ENCODE measurements around the gene ACO1.

ACO1 gene

DNA sequence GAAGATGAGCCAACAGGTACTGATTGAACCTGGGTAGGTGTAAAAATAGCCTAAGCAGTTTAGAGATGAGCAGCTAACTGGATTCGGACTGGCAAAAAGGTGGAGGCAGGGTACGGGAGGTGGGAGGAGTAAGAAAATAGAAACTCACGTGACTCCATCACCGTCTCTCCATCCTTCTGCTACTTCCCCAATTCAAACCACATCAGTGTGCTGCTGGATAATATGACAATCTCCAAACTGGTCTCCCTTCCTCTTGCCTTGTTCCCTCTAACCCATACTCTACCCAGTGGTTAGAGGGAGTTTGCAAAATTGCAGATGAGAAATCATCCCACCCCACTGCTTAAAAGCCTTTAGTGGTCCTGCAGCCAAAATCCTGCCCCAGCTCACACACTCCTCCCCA, 98.9 kb downstream of the ACO1 start:
- no peak for DNase-seq (ENCODE audit: extremely low spot score)
- TF ChIP-seq LEF1 (IDR thresholded peaks at IDR 0.05; ENCODE audit: borderline replicate concordance) = no peak
- no peak for TF ChIP-seq ZNF384 (IDR thresholded peaks at IDR 0.05)
- TF ChIP-seq HDGF (IDR thresholded peaks at IDR 0.05; ENCODE audit: borderline replicate concordance) = no peak
- POLR2A ChIA-PET = no interaction called here
- CTCF ChIA-PET = no interaction called here

DNA sequence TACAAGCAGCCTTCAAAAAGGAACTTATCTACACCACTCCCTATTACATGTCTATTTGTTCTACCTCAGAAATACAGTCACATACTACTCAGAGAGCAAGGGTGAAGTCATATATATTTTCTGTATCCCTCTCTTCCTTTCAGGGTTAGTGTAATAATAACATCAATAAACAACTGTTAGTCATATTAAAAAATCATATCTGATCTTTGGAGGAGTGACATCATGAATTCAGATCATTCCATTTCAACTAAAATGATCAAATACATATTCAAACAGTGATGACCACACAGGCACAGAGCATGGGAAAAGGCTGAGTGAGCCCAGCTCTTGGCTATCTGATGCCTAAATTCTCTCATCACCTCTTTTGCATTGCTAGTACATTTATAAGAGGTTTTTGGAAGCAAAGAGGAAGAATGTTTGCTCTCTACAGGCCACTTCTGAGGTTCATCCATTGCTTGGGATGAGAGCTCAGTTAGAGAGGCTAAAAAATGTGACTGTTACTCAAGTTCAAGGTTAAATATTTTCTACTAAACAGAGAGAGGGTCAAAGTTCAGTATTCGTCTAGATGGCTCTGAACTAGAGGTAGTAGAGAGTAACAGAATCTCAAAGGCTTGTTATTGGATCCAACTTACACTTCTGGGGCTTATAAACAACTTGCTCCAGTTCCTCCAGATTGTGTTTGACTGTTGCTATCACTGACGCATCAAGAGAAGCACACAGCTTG, 102.6 kb downstream of the ACO1 start:
- ChIA-PET CTCF (no interaction called here), POLR2A (no interaction called here)
- DNase-seq (ENCODE audit: extremely low spot score) = no peak
- TF ChIP-seq SUZ12 (IDR thresholded peaks at IDR 0.05) (no peak), HDGF (IDR thresholded peaks at IDR 0.05; ENCODE audit: borderline replicate concordance) (no peak), LEF1 (IDR thresholded peaks at IDR 0.05; ENCODE audit: borderline replicate concordance) (no peak), SP1 (IDR thresholded peaks at IDR 0.05) (no peak), BHLHE40 (IDR thresholded peaks at IDR 0.05; ENCODE audit: borderline replicate concordance) (no peak), FOXA1 (IDR thresholded peaks at IDR 0.05) (no peak), ELF4 (IDR thresholded peaks at IDR 0.05) (no peak), ZNF384 (IDR thresholded peaks at IDR 0.05) (no peak), NFRKB (IDR thresholded peaks at IDR 0.05) (no peak), L3MBTL2 (conservative IDR thresholded peaks at IDR 0.05) (no peak), TARDBP (IDR thresholded peaks at IDR 0.05) (no peak), FOXM1 (IDR thresholded peaks at IDR 0.05; ENCODE audit: borderline replicate concordance) (no peak), FOXK2 (IDR thresholded peaks at IDR 0.05) (no peak), ARNT (IDR thresholded peaks at IDR 0.05) (no peak)
- TF ChIP-seq, protein P1, sequence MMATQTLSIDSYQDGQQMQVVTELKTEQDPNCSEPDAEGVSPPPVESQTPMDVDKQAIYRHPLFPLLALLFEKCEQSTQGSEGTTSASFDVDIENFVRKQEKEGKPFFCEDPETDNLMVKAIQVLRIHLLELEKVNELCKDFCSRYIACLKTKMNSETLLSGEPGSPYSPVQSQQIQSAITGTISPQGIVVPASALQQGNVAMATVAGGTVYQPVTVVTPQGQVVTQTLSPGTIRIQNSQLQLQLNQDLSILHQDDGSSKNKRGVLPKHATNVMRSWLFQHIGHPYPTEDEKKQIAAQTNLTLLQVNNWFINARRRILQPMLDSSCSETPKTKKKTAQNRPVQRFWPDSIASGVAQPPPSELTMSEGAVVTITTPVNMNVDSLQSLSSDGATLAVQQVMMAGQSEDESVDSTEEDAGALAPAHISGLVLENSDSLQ (IDR thresholded peaks at IDR 0.05) = no peak

DNA sequence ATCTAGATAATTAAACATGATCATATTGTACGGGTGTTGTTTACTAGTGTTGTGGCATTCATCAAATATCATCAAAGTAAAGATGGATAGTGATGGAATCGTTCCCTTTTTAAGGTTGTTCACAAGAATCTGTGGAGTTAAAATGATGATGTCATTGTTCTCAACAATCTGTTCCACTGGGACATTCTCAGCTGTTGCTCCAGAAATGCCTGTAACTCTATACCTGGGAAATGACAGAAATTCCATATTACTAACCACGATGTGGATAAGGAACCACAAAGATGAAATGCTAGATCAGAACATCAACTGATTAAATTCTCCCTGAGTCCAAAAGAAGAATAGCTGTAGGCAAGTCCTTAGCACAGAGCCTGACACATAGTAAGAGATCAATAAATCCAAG, 103.5 kb downstream of the ACO1 start:
- ChIA-PET CTCF (no interaction called here), POLR2A (no interaction called here)
- TF ChIP-seq FOXA1 (IDR thresholded peaks at IDR 0.05) (no peak), ELF4 (IDR thresholded peaks at IDR 0.05) (no peak), LEF1 (IDR thresholded peaks at IDR 0.05; ENCODE audit: borderline replicate concordance) (no peak), BHLHE40 (IDR thresholded peaks at IDR 0.05; ENCODE audit: borderline replicate concordance) (no peak)
- DNase-seq (ENCODE audit: extremely low spot score) = no peak

DNA sequence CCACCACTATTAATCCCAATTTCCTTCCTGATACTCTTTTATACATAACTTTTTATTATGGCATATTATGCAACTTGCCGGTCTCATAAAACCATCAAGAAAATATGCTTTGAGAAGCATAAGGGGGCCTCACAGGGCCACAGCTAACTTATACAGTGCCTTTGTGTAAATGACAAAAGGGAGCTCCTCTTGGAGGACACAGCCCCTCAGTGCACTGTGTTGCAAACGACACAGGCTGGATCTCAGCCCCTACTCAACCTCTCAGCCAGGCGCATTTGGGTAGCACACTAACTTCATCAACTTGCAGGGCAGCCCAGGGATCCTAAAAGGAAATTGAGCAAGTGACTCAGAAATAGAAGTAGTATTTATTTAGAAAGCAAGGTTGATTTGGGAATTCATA, 106.2 kb downstream of the ACO1 start:
- no peak for DNase-seq (ENCODE audit: extremely low spot score)
- TF ChIP-seq CTBP1 (IDR thresholded peaks at IDR 0.05; ENCODE audit: borderline replicate concordance) (no peak), ARNT (IDR thresholded peaks at IDR 0.05) (no peak), ZNF384 (IDR thresholded peaks at IDR 0.05) (no peak), L3MBTL2 (conservative IDR thresholded peaks at IDR 0.05) (no peak), SUZ12 (IDR thresholded peaks at IDR 0.05) (no peak), BHLHE40 (IDR thresholded peaks at IDR 0.05; ENCODE audit: borderline replicate concordance) (no peak), FOXA1 (IDR thresholded peaks at IDR 0.05) (no peak), ELF4 (IDR thresholded peaks at IDR 0.05) (no peak), HDGF (IDR thresholded peaks at IDR 0.05; ENCODE audit: borderline replicate concordance) (no peak), FOXM1 (IDR thresholded peaks at IDR 0.05; ENCODE audit: borderline replicate concordance) (no peak), NFRKB (IDR thresholded peaks at IDR 0.05) (no peak)
- ChIA-PET CTCF (no interaction called here), POLR2A (no interaction called here)

DNA sequence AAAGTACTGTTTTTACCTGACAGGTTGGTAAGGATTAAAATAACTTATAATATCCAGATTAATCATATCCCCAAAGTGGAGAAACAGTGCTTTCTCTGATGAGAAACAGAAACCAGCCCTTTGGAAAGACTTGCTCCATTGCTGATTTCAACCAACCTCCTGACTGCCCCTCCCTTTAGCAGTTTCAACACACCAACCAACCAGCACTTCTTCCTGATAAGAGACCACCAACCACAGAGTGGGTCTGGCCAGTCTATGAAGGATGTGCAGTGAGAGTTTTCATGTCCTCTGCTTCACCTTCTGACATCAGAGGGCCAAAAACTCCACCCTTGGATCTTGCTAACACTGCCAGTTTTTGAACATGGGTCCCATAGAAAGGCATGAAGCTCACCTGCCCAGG, 113.5 kb downstream of the ACO1 start:
- CTCF ChIA-PET = no interaction called here
- POLR2A ChIA-PET = no interaction called here
- no peak for DNase-seq (ENCODE audit: extremely low spot score)
- no peak for TF ChIP-seq ZNF384 (IDR thresholded peaks at IDR 0.05)
- TF ChIP-seq SP1 (IDR thresholded peaks at IDR 0.05) = no peak

DNA sequence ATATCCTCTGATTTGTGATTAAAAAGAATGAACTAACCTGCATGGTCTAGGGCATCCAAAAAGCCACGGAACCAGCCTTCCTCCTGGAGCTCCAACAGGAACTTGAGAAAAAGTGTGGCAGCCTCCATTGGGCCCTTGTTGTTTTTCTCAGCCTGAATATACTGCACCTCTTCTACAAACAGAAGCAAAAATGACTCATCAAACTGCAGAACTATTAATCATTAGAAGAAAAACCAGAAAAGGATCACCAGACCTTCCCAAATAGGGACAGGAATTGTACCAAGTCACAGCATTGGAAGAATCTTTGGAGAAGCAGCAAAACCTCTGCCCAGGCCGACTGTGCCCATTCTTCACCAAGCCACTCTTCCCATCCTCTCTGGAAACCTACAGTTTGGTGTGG, 116.3 kb downstream of the ACO1 start:
- ChIA-PET POLR2A (no interaction called here), CTCF (no interaction called here)
- TF ChIP-seq BHLHE40 (IDR thresholded peaks at IDR 0.05; ENCODE audit: borderline replicate concordance) (no peak), FOXK2 (IDR thresholded peaks at IDR 0.05) (no peak)
- DNase-seq (ENCODE audit: extremely low spot score) = no peak

DNA sequence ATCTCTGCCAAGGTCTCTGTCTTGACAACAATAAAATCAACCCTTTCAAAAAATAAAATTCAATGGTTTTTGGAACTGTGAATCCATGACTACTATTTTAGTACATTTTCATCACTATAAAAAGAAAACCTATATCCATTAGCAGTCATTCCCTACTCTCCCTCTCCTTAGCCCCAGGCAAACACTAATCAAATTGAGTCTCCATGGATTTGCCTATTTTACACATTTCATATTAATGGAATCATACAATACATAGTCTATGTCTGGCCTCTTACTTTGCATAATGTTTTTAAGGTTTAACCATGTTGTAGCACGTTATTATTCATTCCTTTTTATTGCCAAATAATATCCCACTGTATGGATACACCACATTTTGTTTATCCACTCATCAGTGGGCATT, 117.4 kb downstream of the ACO1 start:
- ChIA-PET POLR2A (no interaction called here), CTCF (no interaction called here)
- TF ChIP-seq NFRKB (IDR thresholded peaks at IDR 0.05) = no peak
- TF ChIP-seq CTBP1 (IDR thresholded peaks at IDR 0.05; ENCODE audit: borderline replicate concordance) = no peak
- TF ChIP-seq FOXK2 (IDR thresholded peaks at IDR 0.05) = no peak
- TF ChIP-seq HDGF (IDR thresholded peaks at IDR 0.05; ENCODE audit: borderline replicate concordance) = no peak
- no peak for TF ChIP-seq BHLHE40 (IDR thresholded peaks at IDR 0.05; ENCODE audit: borderline replicate concordance)
- no peak for TF ChIP-seq LEF1 (IDR thresholded peaks at IDR 0.05; ENCODE audit: borderline replicate concordance)
- no peak for TF ChIP-seq TARDBP (IDR thresholded peaks at IDR 0.05)
- no peak for TF ChIP-seq ZNF384 (IDR thresholded peaks at IDR 0.05)
- TF ChIP-seq, protein P1 (IDR thresholded peaks at IDR 0.05) = no peak
- TF ChIP-seq ELF4 (IDR thresholded peaks at IDR 0.05) = no peak
- TF ChIP-seq L3MBTL2 (conservative IDR thresholded peaks at IDR 0.05) = no peak
- TF ChIP-seq SUZ12 (IDR thresholded peaks at IDR 0.05) = no peak
- no peak for TF ChIP-seq FOXM1 (IDR thresholded peaks at IDR 0.05; ENCODE audit: borderline replicate concordance)
- DNase-seq (ENCODE audit: extremely low spot score) = no peak

DNA sequence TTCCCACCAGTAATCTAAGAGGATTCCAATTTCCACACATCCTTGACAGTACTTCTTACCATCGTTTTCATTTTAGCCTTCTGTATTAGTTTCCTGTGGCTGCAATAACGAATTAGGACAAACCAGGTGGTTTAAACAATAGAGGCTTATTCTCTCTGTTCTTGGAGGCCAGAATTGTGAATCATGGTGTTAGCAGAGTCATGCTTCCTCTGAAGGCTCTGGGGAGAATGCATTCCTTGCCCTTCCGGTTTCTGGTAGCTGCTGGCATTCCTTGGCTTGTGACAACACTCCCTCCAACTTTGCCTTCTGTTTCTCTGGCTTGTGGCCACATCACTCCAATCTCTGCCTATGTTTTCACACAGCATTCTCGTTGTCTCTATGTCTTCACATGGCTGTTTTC, 118.0 kb downstream of the ACO1 start:
- ChIA-PET POLR2A (no interaction called here), CTCF (no interaction called here)
- TF ChIP-seq NFRKB (IDR thresholded peaks at IDR 0.05) (no peak), CTBP1 (IDR thresholded peaks at IDR 0.05; ENCODE audit: borderline replicate concordance) (no peak), HDGF (IDR thresholded peaks at IDR 0.05; ENCODE audit: borderline replicate concordance) (no peak), FOXM1 (IDR thresholded peaks at IDR 0.05; ENCODE audit: borderline replicate concordance) (no peak), L3MBTL2 (conservative IDR thresholded peaks at IDR 0.05) (no peak), LEF1 (IDR thresholded peaks at IDR 0.05; ENCODE audit: borderline replicate concordance) (no peak), TARDBP (IDR thresholded peaks at IDR 0.05) (no peak), SP1 (IDR thresholded peaks at IDR 0.05) (no peak), SUZ12 (IDR thresholded peaks at IDR 0.05) (no peak), BHLHE40 (IDR thresholded peaks at IDR 0.05; ENCODE audit: borderline replicate concordance) (no peak), ELF4 (IDR thresholded peaks at IDR 0.05) (no peak)
- TF ChIP-seq, protein P1 (IDR thresholded peaks at IDR 0.05) = no peak
- no peak for DNase-seq (ENCODE audit: extremely low spot score)

Measured in HEK293T (cell line).